ENCODE measurements around the gene IL26.

Gene IL26

DNA sequence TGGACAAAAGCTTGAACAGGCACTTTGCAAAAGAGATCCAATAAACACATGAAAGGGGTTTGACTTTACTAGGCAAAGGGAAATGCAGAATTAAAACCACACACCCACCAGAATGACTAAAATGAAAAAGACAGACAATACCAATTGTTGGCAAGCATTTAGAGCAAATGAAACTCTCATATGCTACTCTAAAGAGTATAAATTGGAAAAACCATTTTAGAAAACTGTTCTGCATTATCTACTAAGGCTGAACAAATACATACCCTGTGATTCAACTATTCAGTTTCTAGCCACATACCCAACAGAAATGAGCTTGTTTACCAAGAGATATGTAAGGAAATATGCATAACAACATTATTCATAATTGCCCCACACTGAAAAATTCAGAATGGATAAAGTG is 36.3 kb upstream of the IL26 start:
- Histone ChIP-seq H3K27ac (replicated peaks) (no peak overlapping the region), H3K4me3 (replicated peaks; ENCODE audit: insufficient read depth, low read length) (no peak overlapping the region), H3K27me3 (ENCODE audit: insufficient read depth, poor library complexity, severe bottlenecking) (no peaks in the 10 kb centered on the region)
- no peak for DNase-seq (ENCODE audit: low read depth in 1 of 2, low spot score in 1 of 2)
- no peak for TF ChIP-seq GABPA (IDR thresholded peaks at IDR 0.05; ENCODE audit: low read depth)
- no peak for TF ChIP-seq REST (IDR thresholded peaks at IDR 0.05; ENCODE audit: insufficient replicate concordance, low read depth)
- TF ChIP-seq POLR2AphosphoS5 (IDR thresholded peaks at IDR 0.05; ENCODE audit: low read depth): no peak
- TF ChIP-seq SPI1 (IDR thresholded peaks at IDR 0.05; ENCODE audit: borderline replicate concordance, low read depth): no peak
- no peak for TF ChIP-seq CTCF (IDR thresholded peaks at IDR 0.05; ENCODE audit: insufficient read depth, low read length)

DNA sequence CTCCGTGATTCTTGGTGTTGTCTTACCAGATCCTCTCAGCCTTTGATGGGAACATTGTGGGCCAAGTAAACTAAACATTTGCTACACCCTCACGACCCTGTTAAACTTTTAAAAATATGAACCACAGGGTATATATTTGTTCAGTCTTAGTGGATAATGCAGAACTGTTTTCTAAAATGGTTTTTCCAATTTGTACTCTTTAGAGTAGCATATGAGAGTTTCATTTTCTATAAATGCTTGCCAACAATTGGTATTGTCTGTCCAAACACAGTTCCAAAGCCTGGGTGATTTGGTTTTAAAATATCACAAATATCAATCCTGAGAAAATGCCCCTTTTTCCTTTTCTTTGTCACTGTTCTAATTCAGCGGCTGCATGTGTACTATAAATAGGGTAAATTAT is 34.5 kb upstream of the IL26 start:
- DNase-seq (ENCODE audit: low read depth in 1 of 2, low spot score in 1 of 2): no peak
- H3K27ac ChIP-seq (replicated peaks): no peak overlapping the region
- H3K27me3 ChIP-seq (ENCODE audit: insufficient read depth, poor library complexity, severe bottlenecking): no peaks in the 10 kb centered on the region
- TF ChIP-seq CTCF (IDR thresholded peaks at IDR 0.05; ENCODE audit: insufficient read depth, low read length): no peak
- TF ChIP-seq GABPA (IDR thresholded peaks at IDR 0.05; ENCODE audit: low read depth): no peak
- TF ChIP-seq REST (IDR thresholded peaks at IDR 0.05; ENCODE audit: insufficient replicate concordance, low read depth): no peak
- TF ChIP-seq POLR2AphosphoS5 (IDR thresholded peaks at IDR 0.05; ENCODE audit: low read depth): no peak
- TF ChIP-seq SPI1 (IDR thresholded peaks at IDR 0.05; ENCODE audit: borderline replicate concordance, low read depth): no peak
- no peak overlapping the region for H3K4me3 ChIP-seq (replicated peaks; ENCODE audit: insufficient read depth, low read length)

DNA sequence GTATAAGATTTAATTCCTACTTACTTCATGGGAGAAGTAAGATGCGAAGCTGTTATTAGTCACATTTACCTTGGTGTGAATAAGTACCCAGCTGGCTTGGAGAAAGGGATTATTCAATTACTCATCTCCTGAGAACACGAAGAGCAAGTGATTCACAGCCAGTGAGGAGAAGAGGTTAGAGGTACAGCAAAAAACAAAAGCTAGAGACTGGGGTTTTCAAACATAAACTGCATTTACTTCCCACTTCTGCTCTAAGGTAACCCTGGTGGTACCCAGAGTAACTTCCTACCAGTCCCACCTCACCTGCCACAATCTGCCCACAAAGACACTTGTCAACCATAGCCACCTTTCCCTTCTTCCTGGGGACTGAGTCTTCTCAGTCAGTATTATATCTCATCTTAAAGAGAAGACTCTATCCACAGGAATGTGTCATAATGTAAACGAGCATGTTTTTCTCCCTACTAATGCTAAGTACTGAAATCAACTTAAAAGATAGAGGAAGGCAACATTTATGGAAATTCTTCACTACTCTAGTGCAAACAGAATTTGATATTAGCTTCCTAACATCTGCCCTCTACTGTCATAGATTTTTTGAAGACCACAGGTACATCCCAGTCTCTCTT is 33.8 kb upstream of the IL26 start:
- DNase-seq (ENCODE audit: low read depth in 1 of 2, low spot score in 1 of 2): no peak
- H3K4me3 ChIP-seq (replicated peaks; ENCODE audit: insufficient read depth, low read length): no peak overlapping the region
- no peak overlapping the region for H3K27ac ChIP-seq (replicated peaks)
- no peak for TF ChIP-seq CTCF (IDR thresholded peaks at IDR 0.05; ENCODE audit: insufficient read depth, low read length)
- TF ChIP-seq REST (IDR thresholded peaks at IDR 0.05; ENCODE audit: insufficient replicate concordance, low read depth): no peak
- no peak for TF ChIP-seq SPI1 (IDR thresholded peaks at IDR 0.05; ENCODE audit: borderline replicate concordance, low read depth)
- no peak for TF ChIP-seq POLR2AphosphoS5 (IDR thresholded peaks at IDR 0.05; ENCODE audit: low read depth)
- TF ChIP-seq GABPA (IDR thresholded peaks at IDR 0.05; ENCODE audit: low read depth): no peak
- no peaks in the 10 kb centered on the region for H3K27me3 ChIP-seq (ENCODE audit: insufficient read depth, poor library complexity, severe bottlenecking)

All from HL-60 (cell line).